ENCODE measurements around the gene COMTD1.
"Not testable (repeated sequence)": the region's sequence is repeated elsewhere in the genome, so short reads cannot be mapped to it uniquely, and the experiment has no call there.

The COMTD1 gene

DNA sequence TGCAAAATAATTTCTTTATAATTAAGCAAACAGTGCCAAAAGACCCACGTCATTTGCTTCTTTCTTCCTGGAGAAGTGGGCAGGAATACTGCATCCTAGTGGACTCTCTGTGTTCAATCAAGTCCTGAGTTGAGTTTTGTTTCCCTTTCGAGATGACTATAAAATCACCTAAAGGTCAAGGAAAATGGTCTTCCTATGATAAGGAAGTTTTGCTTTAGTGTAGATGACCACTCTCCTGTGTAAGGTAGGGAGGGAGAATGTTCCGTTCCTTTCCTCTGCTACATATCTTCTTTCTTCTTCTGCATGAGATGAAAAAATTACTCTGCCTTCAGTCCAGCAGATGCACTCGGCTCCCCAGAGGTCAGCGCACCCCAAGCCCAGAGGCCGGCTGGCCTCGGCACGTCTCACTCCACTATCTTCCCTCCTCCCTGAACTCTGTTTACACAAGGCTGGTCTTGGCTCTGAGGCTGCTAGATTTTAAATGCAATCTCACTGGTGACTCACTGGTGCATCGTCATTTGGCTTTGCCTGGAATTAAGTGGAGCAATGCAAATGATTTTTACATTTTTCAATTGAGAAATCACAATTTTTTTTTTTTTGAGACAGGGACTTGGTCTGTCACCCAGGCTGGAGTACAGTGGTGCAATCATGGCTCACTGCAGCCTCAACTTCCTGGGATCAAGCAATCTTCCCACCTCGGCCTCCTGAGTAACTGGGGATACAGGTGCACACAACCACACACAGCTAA, 43.8 kb downstream of the COMTD1 start:
- peaks cover 13% of the 10 kb centered on the region for H3K4me1 ChIP-seq (ENCODE audit: insufficient read depth, low read length, severe bottlenecking)
- H3K36me3 ChIP-seq (ENCODE audit: insufficient read depth, low read length), result no peaks in the 10 kb centered on the region
- H3K9me2 ChIP-seq (ENCODE audit: low read depth, low read length), result no peaks in the 10 kb centered on the region
- TF ChIP-seq EZH2 (IDR thresholded peaks at IDR 0.05; ENCODE audit: borderline replicate concordance, low read length), result no peak
- TF ChIP-seq, protein P1, sequence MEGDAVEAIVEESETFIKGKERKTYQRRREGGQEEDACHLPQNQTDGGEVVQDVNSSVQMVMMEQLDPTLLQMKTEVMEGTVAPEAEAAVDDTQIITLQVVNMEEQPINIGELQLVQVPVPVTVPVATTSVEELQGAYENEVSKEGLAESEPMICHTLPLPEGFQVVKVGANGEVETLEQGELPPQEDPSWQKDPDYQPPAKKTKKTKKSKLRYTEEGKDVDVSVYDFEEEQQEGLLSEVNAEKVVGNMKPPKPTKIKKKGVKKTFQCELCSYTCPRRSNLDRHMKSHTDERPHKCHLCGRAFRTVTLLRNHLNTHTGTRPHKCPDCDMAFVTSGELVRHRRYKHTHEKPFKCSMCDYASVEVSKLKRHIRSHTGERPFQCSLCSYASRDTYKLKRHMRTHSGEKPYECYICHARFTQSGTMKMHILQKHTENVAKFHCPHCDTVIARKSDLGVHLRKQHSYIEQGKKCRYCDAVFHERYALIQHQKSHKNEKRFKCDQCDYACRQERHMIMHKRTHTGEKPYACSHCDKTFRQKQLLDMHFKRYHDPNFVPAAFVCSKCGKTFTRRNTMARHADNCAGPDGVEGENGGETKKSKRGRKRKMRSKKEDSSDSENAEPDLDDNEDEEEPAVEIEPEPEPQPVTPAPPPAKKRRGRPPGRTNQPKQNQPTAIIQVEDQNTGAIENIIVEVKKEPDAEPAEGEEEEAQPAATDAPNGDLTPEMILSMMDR (IDR thresholded peaks at IDR 0.05; ENCODE audit: low read length), result no peak
- H3K27ac ChIP-seq (ENCODE audit: low read depth, low read length, poor library complexity, severe bottlenecking), result no peak overlapping the region
- no peak overlapping the region for H3K4me2 ChIP-seq (ENCODE audit: low read length)
- H3K79me2 ChIP-seq (ENCODE audit: insufficient read depth, low read length), result no peaks in the 10 kb centered on the region
- no peaks in the 10 kb centered on the region for H4K20me1 ChIP-seq (ENCODE audit: insufficient read depth, low read length)
- H3F3A ChIP-seq (ENCODE audit: insufficient read depth, low read length), result no peaks in the 10 kb centered on the region
- H3K4me3 ChIP-seq (ENCODE audit: low read depth, low read length, poor library complexity, severe bottlenecking), result no peak overlapping the region
- H3K27me3 ChIP-seq (ENCODE audit: insufficient read depth, low read length), result no peaks in the 10 kb centered on the region
- H3K9me3 ChIP-seq (ENCODE audit: low read length), result no peaks in the 10 kb centered on the region
- no peak overlapping the region for H2AFZ ChIP-seq (ENCODE audit: low read length)
- no peak overlapping the region for H3K9ac ChIP-seq (ENCODE audit: low read length)

DNA sequence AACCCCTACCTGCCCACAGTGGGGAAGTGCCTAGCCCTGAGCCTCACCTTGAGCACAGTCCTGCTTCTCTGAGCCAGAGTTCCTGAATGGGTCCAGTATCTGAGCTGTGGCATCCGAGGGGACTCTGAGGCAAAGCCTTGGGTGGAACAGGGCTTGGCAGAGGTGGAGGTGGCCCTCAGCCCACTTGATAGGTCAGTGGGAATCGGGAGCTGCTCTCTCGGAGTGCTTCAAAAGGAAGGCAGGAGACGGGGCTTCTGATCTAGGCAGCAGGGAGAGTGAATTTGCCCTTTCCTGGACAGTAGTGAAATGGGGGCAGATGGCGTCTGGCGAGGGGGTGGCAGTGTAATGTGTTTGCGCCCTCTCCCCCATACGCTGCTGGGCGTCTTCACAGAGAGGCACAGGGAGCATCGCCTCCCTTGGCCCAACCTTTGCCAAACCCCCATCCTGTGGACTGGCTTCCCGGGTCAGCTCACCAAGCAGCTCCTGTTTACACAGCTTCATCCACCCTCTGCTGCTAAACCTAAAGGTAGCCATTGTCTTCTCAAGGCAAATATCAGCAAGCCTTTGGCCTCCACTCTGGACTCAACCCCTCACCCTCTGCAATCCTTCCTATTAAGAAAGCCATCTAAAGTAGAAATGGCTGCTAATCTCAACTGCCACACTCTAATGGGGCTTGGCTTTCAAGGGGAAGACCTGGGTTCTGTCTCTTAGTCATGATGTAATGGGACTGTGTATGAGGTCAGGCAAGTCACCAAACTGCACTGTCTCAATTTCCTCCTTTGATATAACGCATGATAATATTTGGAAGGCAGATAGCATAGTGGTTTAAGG, 46.3 kb downstream of the COMTD1 start:
- no peak overlapping the region for H3K4me2 ChIP-seq (ENCODE audit: low read length)
- TF ChIP-seq, protein P1 (IDR thresholded peaks at IDR 0.05; ENCODE audit: low read length), result no peak
- TF ChIP-seq EZH2 (IDR thresholded peaks at IDR 0.05; ENCODE audit: borderline replicate concordance, low read length), result no peak
- no peaks in the 10 kb centered on the region for H3K9me2 ChIP-seq (ENCODE audit: low read depth, low read length)
- H3K9ac ChIP-seq (ENCODE audit: low read length), result no peak overlapping the region
- no peaks in the 10 kb centered on the region for H3K79me2 ChIP-seq (ENCODE audit: insufficient read depth, low read length)
- H3K27ac ChIP-seq (ENCODE audit: low read depth, low read length, poor library complexity, severe bottlenecking), result no peak overlapping the region
- H3K4me3 ChIP-seq (ENCODE audit: low read depth, low read length, poor library complexity, severe bottlenecking), result no peak overlapping the region
- peaks cover 13% of the 10 kb centered on the region for H3K4me1 ChIP-seq (ENCODE audit: insufficient read depth, low read length, severe bottlenecking)
- H3K36me3 ChIP-seq (ENCODE audit: insufficient read depth, low read length), result no peaks in the 10 kb centered on the region
- no peaks in the 10 kb centered on the region for H3K27me3 ChIP-seq (ENCODE audit: insufficient read depth, low read length)
- no peaks in the 10 kb centered on the region for H3F3A ChIP-seq (ENCODE audit: insufficient read depth, low read length)
- no peaks in the 10 kb centered on the region for H4K20me1 ChIP-seq (ENCODE audit: insufficient read depth, low read length)
- no peak overlapping the region for H2AFZ ChIP-seq (ENCODE audit: low read length)
- no peaks in the 10 kb centered on the region for H3K9me3 ChIP-seq (ENCODE audit: low read length)

DNA sequence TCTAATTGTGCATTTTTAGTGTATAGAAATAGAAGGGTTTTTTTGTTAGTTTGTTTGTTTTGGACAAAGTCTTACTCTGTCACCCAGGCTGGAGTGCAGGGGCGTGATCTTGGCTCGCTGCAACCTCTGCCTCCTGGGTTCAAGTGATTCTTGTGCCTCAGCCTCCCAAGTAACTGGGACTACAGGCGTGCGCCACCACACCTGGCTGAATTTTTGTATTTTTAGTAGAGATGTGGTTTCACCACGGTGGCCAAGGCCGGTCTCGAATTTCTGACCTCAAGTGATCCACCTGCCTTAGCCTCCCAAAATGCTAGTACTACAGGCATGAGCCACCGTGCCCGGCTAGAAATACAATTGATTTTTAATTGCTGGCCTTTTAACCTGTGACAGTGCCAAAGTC, 47.2 kb downstream of the COMTD1 start:
- H3K9me3 ChIP-seq (ENCODE audit: low read length); H3K79me2 ChIP-seq (ENCODE audit: insufficient read depth, low read length); H3K27me3 ChIP-seq (ENCODE audit: insufficient read depth, low read length); H3F3A ChIP-seq (ENCODE audit: insufficient read depth, low read length); H3K9me2 ChIP-seq (ENCODE audit: low read depth, low read length); H3K27ac ChIP-seq (ENCODE audit: low read depth, low read length, poor library complexity, severe bottlenecking); H2AFZ ChIP-seq (ENCODE audit: low read length); H4K20me1 ChIP-seq (ENCODE audit: insufficient read depth, low read length); H3K36me3 ChIP-seq (ENCODE audit: insufficient read depth, low read length); H3K4me2 ChIP-seq (ENCODE audit: low read length); H3K4me3 ChIP-seq (ENCODE audit: low read depth, low read length, poor library complexity, severe bottlenecking); H3K9ac ChIP-seq (ENCODE audit: low read length): not testable (repeated sequence)
- peaks cover 13% of the 10 kb centered on the region for H3K4me1 ChIP-seq (ENCODE audit: insufficient read depth, low read length, severe bottlenecking)
